Smooth muscle cell of the brain vasculature (primary cell): ENCODE data around the gene FBF1.
"Not testable (repeated sequence)": the region's sequence is repeated elsewhere in the genome, so short reads cannot be mapped to it uniquely, and the experiment has no call there.

ENCODE experiments used
- DNase-seq: peaks from one replicate; pipeline ENCODE4 v3.0.0-alpha.2; 2012; ENCODE audit warnings: low read depth, low spot score

Gene FBF1

DNA sequence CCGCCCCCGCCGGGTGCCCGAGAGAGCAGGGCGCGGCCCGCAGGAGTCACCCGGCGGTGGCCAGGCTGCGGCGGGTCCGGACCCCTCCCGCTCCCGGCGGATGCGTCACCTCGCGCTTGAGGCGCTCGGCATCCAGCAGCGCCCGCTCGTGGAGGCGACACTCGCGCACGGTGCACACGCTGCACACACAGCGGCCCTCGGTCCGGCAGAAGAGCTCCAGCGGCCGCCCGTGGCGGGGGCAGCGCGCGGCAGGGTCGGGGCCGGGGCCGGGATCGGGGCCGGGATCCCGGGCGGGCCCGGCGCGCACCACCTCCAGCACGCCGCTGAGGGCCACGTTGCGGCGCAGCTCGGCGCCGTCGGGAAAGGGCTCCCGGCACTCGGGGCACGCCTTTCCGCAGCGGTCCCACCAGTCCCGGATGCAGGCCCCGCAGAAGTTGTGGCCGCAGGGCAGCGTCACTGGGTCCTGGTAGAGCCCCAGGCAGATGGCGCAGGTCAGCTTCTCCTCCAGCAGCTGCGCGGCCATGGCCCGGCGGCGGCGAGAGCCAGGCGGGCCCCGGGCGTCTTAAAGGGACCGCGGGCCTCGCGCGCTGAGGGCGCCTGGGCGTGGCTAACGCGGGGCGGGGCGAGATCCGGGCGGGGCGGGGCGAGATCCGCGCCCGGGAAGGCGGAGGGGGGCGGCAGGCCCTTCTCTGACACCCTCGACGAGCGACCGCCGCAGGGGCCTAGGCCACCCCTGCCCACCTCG lies 44.3 kb downstream of the FBF1 start, which contains the start of gene TRIM65:
TRIM65 (minus strand) TSS at position 537 of the 745 bp plus-strand sequence; CDS start at position 523, 14 bp downstream.
- no peak for DNase-seq

DNA sequence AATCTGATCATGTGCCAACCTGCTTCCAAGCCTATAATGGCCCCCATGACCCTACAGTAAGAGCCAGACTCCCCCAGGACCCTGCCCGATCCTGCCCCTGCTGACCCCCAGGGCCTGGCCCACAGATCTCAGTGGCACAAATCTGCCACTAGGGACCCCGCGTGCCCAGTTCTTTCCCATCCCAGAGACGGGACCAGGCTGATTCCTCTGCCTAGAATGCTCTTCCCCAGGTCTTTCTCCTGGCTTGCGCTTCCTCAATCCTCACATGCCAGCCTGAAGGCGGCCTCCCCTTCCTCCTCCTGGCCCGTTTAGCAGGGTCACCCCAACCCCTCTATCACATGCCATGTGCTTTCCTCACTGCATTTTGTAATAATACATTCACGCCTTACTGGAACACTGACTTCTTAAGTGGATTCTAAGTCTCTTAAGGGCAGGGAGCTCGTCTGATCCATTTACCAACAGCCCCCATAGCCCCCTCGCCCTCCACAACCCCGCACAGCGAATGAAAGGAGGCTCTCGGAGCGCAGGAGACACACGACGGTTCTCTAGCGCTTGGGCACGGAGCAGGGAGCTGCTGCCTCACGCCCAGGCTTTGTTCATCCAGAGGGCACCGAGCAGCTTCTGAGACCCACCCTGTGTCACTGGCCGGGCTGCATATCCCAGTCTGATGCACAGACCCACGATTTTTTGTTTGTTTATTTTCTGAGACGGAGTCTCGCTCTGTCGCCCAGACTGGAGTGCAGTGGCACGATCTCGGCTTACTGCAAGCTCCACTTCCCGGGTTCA lies 45.3 kb downstream of the FBF1 start:
- DNase-seq = no peak

DNA sequence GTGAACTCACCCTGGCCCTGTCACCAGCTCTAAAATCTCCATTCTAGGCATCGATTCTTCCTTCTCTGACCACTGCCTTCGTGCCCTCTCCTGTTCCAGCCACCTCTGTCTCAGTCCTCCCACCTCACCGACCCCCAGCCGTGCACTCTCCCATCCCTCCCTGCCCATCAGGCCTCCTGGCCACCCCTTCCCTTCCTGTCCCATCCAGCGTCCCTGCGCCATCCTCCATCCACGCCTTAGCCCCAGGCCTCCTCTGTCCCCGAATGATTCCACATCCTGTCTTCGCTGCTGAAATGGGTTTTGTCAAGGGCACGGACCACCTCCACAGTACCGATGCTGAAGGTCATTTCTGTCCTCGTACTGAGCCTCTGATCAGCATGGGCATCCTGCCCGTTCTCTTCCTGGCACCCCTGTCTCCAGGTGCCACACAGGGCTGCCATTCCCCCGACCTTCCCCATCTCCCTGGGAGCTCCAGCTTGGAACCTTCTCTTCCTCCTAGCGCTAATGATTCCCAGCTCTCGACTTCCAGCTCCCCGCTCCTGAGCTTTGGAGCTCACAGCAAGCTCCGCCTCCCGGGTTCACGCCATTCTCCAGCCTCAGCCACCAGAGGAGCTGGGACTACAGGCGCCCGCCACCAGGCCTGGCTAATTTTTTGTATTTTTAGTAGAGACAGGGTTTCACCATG lies 46.7 kb downstream of the FBF1 start:
- no peak for DNase-seq

DNA sequence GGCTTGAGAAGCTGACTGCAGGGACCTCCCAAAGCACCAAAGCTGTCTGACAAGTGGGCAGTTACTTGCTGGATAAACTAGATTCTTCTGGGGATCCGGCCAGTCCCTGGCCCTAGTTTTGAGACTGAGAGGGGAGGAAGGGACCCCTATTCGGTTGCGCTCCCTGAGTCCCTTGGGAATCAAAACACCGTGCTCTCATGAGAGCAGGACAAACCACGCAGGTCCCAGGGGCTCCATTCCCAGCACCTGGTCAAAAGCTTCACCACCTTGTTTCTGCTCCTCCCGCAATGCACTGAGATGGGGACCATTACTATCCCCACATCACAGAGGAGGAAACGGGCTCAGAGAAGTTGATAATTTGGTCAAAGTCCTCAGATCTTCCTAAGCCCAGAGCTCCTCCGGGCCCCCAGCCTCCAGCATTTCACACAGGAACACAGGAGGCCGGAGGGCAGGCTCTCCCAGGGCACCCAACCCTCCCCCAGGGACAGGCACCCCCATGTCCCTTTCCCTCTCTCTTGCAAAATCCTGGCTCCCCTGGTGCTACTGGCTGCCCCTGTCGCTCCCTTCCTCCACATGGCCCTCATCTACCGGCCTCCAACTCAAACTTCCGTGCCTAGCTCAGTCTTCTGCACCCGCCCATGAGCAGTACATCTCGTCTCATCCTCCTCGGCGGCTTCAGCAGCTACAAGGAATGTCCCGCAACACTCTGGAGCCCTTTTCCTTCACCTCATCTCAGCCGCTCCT lies 47.4 kb downstream of the FBF1 start:
- DNase-seq = no peak

DNA sequence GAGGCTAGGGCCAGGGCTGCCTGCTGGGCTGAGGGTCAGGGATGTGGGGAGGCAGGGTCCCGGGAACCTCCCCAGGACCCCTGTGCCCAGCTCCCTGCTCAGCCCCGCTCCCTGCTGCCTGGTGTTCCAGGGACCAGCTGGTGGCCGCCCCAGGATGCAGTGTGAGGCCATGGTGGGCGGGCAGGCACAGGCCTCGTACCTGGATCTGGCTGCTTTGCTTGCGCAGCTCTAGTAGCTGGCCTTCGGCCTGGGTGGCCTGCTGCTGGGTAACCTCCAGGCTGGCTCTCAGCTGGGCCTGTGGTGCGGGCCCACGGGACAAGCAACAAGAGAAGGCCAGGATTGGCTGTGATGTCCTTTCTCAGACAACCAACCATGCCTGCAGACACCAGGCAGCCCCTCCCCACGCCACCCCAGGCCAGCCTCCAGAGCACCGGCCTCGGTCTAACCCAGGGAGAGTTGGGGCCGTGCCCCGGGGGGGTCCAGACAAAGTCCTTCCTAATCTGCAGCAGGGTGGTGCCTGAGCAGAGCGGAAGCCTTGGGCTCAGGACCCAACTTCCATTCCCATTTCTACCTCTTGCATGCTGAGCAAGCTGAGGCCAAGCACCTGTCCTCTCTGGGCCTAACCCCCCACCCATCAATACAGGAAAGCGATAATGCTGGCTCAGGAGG lies 48.2 kb downstream of the FBF1 start:
- no peak for DNase-seq

DNA sequence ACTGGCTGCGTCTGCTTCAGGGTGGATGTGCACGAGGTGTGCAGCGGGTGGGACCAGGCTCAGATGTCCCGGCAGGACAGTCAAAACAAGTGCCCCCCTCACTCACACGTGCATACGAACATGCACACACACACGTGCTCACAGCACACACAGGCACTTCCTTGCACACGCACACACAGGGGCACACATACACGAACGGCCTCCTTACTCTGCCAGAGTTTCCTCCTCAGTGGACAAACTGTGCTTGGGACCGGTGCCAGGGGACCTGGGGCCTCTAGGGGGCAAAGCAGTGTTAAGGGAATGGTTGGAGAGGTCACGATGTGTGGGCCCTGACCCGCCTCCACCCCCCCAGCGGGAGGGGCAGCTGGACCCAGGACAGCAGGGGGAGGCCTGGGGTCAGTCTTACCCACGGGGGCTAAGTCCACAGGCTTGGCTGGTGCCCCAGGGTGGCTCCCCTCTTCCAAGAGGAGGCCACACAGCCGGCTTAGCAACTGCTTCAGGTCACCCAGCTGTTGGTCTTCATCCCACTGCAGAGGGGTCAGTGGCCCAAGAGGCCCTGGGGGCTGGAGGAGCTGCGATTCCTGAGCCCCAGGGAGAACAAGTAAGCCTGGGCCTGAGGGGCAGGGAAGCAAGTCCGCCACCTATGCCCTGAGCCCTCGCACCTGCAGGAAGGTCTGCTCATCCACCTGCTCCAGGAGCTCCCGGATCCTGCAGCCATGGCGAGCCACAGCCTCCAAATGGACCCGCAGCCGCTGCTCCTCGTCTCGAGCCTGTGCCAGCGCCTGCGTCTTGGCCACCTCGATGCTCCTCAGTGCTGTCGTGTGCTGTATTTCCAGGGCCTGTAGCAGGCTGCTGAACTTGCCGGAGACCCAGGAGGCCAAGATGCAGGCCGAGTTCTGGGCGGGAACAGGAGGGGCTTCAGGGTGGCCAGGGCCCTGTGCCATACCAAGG lies 49.0 kb downstream of the FBF1 start:
- no peak for DNase-seq

DNA sequence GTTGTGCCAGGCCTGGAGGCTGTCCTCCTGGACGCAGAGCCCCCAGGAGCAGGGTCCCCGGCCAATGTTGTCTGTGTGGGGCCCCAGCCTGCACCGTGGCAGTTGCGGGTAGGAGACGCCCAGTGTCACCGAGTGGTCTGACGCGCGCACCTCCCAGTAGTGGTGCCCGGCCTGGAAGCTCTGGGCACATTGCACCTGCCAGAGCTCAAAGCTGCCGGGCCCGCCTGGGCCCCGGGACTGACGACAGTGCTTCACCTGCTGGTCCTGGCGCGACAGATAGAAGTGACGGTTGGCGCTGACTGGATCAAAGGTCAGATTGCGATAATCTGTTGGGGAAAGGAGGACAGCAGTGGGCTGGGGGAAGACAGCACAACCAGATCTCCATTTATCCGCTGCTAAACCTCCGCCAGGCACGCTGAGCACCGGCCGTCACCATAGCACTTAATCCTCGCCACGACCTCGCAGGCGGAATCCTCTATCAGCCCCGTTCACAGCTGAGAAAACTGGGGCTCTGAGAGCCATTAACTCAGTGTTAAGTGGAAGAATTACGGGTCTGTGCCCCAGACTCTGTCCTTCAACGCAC lies 49.7 kb downstream of the FBF1 start:
- DNase-seq = no peak

DNA sequence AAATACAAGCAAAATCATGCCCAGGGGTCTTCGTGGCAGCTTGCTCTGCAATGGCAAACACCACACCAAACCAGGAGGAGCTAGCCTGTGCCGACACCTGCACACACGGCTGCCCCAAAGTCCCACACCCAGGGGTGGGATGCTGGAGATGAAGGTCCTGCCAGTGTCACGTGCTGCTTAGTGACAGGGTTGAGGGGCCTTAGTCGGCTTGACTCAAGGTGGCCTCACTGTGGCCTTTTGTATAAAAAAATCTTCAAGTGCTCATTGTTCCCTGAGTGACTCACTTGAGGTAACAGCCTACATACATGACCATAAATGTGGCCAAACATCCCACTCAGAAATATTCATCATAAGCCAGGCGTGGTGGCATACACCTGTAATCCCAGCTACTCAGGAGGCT lies 51.4 kb downstream of the FBF1 start:
- DNase-seq = no peak

DNA sequence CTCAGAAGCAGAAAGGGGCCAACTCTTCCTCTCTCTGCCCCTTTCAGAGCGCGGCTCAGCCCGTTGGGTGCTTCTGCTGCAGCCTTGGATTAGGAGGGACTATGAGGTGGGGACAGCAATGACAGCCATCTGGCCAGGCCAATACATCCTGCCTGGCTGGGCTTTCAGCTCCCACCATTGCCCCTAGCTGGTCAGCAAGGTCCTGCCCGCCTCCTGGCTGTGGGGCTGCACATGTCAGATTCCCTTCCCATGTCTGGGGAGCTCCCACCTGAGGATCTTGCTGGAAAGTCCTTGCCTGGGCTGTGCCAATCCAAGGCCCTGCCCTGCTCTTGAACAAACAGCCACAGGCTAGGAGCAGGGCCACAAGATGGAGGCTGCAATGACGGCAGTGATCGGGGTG lies 52.4 kb downstream of the FBF1 start:
- DNase-seq = no peak

DNA sequence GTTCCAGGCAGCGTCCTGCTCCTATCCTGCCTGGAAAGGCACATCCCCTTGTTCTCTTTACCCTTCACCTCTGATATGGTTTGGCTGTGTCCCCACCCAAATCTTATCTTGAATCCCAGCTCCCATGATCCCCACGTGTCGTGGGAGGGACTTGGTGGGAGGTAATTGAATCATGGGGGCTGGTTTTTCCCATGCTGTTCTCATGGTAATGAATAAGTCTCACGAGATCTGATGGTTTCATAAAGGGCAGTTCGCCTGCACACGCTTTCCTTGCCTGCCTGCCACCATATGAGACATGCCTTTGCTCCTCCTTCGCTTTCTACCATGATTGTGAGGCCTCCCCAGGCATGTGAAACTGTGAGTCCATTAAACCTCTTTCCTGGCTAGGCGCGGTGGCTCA lies 55.0 kb downstream of the FBF1 start:
- not testable (repeated sequence) for DNase-seq

DNA sequence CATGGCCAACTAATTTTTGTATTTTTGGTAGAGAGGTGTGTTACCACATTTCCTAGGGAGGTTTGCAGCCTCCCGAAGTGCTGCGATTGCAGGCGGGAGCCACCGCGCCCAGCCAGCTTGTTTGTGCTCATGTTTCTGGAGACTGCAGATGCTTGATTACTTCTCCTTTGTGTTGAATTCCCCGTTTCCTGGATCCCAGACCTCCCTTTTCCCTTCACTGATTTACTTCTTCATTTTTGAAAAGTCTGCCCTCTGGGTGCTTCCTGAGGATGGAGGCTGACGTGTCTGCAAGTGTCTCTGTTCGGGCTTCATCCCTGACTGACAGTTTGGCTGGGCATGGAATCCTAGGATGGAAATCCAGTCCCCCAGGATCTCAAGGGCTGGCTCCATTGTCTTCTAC lies 55.4 kb downstream of the FBF1 start:
- no peak for DNase-seq

DNA sequence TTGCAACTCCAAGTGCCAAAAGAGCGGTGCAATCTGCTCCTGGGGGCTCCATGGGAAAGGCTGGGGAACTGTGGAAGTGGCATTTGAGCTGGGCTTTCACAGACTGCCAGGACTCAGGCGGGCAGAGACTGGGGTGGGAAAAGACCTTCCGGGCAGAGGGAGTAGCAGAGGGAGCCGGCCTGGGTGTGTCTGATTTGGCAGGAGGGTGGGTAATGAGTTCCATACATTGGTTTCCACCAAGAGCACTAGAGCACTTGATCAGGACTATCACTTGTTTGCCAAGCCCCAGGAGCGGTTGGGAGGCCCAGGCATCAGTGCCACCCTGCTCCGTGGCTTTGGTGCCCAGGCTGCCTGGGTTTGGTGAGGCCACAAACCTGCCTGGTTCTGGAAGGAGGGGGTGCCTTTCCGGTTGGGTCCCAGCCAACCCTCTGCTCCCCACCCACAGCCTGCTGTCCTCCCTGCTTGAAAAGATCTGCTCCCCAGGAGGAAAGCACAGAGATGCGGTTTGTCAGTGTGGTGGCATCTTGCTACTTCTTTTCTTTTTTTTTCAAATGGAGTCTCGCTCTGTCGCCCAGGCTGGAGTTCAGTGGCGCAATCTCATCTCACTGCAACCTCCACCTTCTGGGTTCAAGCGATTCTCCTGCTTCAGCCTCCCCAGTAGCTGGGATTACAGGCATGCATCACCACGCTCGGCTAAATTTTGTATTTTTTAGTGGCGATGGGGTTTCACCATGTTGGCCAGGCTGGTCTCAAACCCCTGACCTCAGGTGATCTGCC lies 59.0 kb downstream of the FBF1 start:
- DNase-seq = no peak

DNA sequence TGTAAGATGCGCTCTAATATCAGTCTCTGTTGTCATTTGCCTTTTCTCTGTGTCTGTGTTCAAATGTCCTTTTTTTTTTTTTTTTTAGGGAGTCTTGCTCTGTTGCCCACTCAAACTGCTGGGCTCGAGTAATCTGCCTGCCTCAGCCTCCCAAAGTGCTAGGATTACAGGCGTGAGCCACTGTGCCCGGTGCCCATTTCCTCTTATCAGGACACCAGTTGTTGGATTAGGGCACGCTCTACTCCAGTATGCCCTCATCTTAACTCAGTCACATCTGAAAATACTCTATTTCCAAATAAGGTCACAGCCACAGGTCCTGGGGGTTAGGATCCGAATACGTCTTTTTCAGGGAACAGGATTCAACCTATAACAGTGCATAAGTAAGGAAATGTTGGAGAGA lies 60.6 kb downstream of the FBF1 start:
- DNase-seq = no peak

DNA sequence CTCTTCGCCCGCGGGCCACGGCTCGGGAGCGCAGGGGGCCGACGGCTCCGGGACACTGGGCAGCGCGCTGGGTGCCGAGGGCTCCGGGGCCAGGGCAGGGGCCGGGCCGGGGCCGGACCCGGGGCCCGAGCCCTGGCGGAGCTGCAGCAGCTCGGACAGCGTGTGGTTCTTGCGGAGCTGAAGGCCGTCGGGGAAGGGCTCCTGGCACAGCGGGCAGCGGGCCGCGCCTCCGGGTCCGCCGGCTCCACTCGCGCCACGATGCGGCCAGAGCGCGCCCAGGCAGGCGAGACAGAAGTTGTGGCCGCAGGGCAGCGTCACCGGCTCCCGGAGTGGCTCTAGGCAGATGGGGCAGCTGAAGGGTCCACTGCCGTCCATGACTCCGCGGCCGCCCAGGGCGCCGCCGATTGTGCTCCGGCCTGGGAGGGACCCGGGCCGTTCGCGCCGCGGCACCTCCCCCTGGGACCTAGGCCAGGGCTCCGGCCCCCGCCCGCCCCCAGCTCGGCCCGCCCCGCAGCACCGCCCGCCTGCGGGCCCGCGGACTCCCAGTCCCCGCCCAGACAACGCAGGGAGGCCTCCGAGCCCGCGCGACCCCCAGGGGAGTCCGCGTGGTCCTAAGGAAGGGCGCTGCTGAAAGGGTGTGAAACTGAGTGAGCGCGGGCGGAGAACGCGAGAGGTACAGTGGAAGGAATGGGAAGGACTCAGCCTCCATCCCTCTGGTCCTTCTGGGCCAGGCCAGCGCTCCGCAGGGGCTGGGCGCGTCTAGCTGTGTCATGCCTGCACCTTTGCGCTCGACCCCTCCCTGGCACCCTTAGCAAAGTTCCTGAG lies 62.5 kb downstream of the FBF1 start, which contains the start of gene TRIM47:
TRIM47 (minus strand) TSS at position 408 of the 825 bp plus-strand sequence; CDS start at position 375, 33 bp downstream.
- DNase-seq = no peak

DNA sequence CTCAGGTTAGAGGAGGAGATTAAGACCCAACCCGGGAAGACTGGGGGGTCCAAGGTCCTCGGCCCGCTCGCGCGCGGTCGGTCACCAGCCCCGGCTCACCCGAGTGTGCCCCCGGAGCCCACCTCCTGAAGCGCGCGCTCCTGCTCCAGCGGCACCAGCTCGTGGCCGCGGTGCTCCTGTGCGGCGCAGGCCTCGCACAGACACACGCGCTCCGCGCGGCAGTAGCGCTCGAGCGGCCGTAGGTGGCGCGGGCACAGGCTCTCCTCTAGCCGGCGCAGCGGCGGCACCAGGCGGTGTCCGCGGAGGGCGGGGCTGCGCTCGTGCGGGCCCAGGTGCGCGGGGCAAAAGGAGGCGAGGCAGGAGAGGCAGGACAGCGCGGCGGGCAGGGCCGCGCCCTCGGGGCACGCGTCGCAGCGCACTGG lies 63.1 kb downstream of the FBF1 start:
- DNase-seq = no peak

DNA sequence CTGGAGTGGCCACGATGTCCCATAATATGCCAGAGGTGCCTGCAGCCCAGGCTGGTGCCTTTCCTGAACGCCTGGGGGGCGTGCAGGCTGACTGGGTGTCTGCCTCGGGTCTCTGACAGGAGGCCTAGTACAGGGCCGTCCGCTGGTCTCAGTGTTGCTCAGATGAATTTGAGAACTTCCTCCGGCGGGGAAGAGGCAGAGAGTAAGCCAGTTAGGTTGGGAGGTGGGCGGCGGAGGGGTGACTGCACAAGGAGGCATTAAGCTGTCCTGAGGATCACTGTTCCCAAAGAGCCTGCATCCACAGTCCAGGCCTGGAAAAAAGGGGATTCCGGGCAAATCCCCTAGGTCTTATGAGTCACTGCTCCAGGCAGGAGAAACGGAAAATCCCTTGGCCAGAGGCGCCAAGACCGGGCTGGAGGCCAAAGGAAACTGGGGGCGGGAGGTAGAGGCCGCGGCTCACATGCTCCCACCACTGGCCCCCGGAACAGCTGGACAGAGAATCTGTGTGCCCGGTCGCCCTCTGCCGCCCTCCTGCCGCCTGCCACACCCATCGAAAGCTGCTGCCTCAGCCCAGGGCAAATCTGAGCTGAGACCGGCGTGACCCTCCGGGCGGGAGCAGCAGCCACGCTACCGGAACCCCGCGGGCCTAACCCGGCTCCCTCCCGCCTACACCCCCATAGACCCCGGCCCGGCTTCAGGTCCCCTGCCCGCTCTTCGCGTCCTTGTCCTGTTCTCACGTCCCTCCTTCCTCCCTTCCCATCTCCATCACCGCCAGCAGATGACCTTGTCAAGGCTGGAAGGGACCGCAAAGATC lies 63.7 kb downstream of the FBF1 start:
- peak; percentile 70 for DNase-seq
